ENCODE results near the gene ELMOD1.

The ELMOD1 gene

GRCh38 chr11:107624983-107625684 lies 34.2 kb downstream of the ELMOD1 start:
- TF ChIP-seq POLR2AphosphoS5 (IDR thresholded peaks at IDR 0.05; ENCODE audit: low read depth) (no peak), SPI1 (IDR thresholded peaks at IDR 0.05; ENCODE audit: borderline replicate concordance, low read depth) (no peak), CTCF (IDR thresholded peaks at IDR 0.05; ENCODE audit: insufficient read depth, low read length) (no peak)
- H3K4me3 ChIP-seq (replicated peaks; ENCODE audit: insufficient read depth, low read length): no peak overlapping the region
- peaks cover 15% of the 10 kb centered on the region for H3K27me3 ChIP-seq (ENCODE audit: insufficient read depth, poor library complexity, severe bottlenecking)
- no peak overlapping the region for H3K27ac ChIP-seq (replicated peaks)
- no peak for DNase-seq (ENCODE audit: low read depth in 1 of 2, low spot score in 1 of 2)

GRCh38 chr11:107625685-107625989 lies 34.7 kb downstream of the ELMOD1 start:
- TF ChIP-seq POLR2AphosphoS5 (IDR thresholded peaks at IDR 0.05; ENCODE audit: low read depth) (no peak), CTCF (IDR thresholded peaks at IDR 0.05; ENCODE audit: insufficient read depth, low read length) (no peak), REST (IDR thresholded peaks at IDR 0.05; ENCODE audit: insufficient replicate concordance, low read depth) (no peak), SPI1 (IDR thresholded peaks at IDR 0.05; ENCODE audit: borderline replicate concordance, low read depth) (no peak), GABPA (IDR thresholded peaks at IDR 0.05; ENCODE audit: low read depth) (no peak)
- H3K4me3 ChIP-seq (replicated peaks; ENCODE audit: insufficient read depth, low read length): no peak overlapping the region
- H3K27ac ChIP-seq (replicated peaks): no peak overlapping the region
- DNase-seq (ENCODE audit: low read depth in 1 of 2, low spot score in 1 of 2): no peak
- peaks cover 15% of the 10 kb centered on the region for H3K27me3 ChIP-seq (ENCODE audit: insufficient read depth, poor library complexity, severe bottlenecking)

GRCh38 chr11:107631043-107631442 lies 40.1 kb downstream of the ELMOD1 start:
- TF ChIP-seq CTCF (IDR thresholded peaks at IDR 0.05; ENCODE audit: insufficient read depth, low read length): no peak
- no peak for TF ChIP-seq POLR2AphosphoS5 (IDR thresholded peaks at IDR 0.05; ENCODE audit: low read depth)
- TF ChIP-seq REST (IDR thresholded peaks at IDR 0.05; ENCODE audit: insufficient replicate concordance, low read depth): no peak
- no peak overlapping the region for H3K27ac ChIP-seq (replicated peaks)
- H3K27me3 ChIP-seq (ENCODE audit: insufficient read depth, poor library complexity, severe bottlenecking): peaks cover 22% of the 10 kb centered on the region
- H3K4me3 ChIP-seq (replicated peaks; ENCODE audit: insufficient read depth, low read length): no peak overlapping the region
- DNase-seq (ENCODE audit: low read depth in 1 of 2, low spot score in 1 of 2): no peak

GRCh38 chr11:107631931-107632330 lies 41.0 kb downstream of the ELMOD1 start:
- Histone ChIP-seq H3K27me3 (ENCODE audit: insufficient read depth, poor library complexity, severe bottlenecking) (peaks cover 22% of the 10 kb centered on the region), H3K27ac (replicated peaks) (no peak overlapping the region), H3K4me3 (replicated peaks; ENCODE audit: insufficient read depth, low read length) (no peak overlapping the region)
- no peak for DNase-seq (ENCODE audit: low read depth in 1 of 2, low spot score in 1 of 2)
- TF ChIP-seq CTCF (IDR thresholded peaks at IDR 0.05; ENCODE audit: insufficient read depth, low read length): no peak
- no peak for TF ChIP-seq POLR2AphosphoS5 (IDR thresholded peaks at IDR 0.05; ENCODE audit: low read depth)
- TF ChIP-seq GABPA (IDR thresholded peaks at IDR 0.05; ENCODE audit: low read depth): no peak
- no peak for TF ChIP-seq REST (IDR thresholded peaks at IDR 0.05; ENCODE audit: insufficient replicate concordance, low read depth)
- no peak for TF ChIP-seq SPI1 (IDR thresholded peaks at IDR 0.05; ENCODE audit: borderline replicate concordance, low read depth)
